NK-92 treated with Interleukin-12 subunit alpha and Interleukin-12 subunit beta, amount 100 ng/mL, for 24 hours (cell line): Measurements from ENCODE around the gene CEP350.

ENCODE experiments used
- DNase-seq: peaks from one replicate; lab custom pipeline; 2025; lab: John Stamatoyannopoulos, UW

CEP350 gene

GRCh38 chr1:180066150-180066549 is 111.5 kb downstream of the CEP350 start:
- DNase-seq, result no peak

GRCh38 chr1:180070286-180070685 is 115.7 kb downstream of the CEP350 start:
- DNase-seq, result no peak

GRCh38 chr1:180071759-180072158 is 117.1 kb downstream of the CEP350 start:
- DNase-seq, result no peak

DNA sequence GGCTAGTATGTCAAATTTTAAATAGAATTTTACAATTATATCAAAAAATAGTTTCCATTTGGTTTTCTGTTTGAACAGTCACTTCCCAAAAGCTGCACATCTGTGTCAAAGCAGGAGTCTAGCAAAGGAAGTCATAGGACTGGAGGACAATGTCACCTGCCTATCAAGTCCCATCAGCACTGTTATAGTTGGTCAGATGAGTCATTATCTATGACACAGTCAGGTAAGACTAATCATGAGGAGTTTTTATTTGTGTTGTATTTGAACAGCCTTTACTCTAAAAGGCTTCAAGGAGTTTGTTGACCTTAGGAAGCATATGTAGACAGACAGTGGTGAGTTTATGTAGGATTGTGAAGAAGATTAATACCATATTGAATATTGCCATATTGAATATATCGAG is 125.8 kb downstream of the CEP350 start:
- DNase-seq, result no peak

DNA sequence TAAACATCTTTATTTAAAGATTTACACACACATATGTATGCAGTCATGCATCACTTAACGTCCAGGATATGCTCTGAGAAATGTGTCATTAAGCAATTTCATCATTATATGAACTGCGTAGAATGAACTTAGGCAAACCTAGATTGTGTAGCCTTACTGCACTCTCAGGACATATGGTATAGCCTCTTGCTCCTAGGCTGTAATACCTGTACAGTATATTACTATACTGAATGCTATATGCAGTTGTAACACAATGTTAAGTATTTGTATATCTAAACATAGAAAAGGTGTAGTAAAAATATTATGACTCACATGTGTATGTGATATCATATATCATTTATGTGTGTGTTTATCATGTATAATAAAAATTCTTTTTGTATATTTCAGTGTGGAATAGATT is 126.9 kb downstream of the CEP350 start:
- no peak for DNase-seq

GRCh38 chr1:180083164-180083563 is 128.6 kb downstream of the CEP350 start:
- no peak for DNase-seq

DNA sequence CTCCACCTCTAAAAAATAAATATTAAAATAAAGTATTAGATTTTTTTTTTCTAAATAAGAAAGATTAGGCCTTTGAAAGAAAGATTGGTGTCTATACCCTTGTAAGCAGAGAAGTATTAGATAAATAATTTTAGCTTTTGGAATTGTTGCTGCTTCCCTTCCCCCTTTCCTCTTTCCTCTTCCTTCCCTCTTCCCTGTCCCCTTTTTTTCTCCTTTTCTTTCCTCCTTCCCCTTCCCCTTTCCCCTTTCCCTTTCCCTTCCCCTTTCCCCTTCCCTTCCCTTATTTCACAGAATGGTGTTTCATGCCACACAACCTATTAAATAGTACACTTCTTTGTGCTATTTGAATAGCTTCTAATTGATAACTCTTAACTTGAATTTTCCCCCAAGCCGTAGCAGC is 130.3 kb downstream of the CEP350 start:
- DNase-seq, result no peak

- no peak for DNase-seq
Observed at GRCh38 chr1:180085331-180085730, 130.7 kb downstream of the CEP350 start.

DNA sequence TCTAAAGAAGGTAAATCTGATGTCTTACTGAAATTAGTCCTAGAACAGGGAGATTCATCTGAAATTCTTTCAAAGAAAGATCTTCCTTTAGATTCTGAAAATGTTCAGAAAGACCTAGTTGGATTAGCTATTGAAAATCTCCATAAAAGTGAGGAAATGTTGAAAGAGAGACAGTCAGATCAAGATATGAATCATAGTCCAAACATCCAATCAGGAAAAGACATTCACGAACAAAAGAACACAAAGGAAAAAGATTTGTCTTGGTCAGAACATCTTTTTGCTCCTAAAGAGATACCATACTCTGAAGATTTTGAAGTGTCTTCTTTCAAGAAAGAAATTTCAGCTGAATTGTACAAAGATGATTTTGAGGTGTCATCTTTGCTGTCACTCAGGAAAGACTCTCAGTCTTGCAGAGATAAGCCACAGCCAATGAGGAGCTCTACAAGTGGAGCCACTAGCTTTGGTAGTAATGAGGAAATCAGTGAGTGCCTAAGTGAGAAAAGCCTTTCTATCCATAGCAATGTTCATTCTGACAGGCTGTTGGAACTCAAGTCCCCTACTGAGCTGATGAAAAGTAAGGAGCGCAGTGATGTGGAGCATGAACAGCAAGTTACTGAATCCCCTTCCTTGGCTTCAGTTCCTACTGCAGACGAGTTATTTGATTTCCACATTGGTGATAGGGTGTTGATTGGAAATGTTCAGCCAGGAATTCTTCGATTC is 138.5 kb downstream of the CEP350 start:
- DNase-seq, result no peak

GRCh38 chr1:180094705-180095295 is 140.2 kb downstream of the CEP350 start:
- DNase-seq, result no peak

DNA sequence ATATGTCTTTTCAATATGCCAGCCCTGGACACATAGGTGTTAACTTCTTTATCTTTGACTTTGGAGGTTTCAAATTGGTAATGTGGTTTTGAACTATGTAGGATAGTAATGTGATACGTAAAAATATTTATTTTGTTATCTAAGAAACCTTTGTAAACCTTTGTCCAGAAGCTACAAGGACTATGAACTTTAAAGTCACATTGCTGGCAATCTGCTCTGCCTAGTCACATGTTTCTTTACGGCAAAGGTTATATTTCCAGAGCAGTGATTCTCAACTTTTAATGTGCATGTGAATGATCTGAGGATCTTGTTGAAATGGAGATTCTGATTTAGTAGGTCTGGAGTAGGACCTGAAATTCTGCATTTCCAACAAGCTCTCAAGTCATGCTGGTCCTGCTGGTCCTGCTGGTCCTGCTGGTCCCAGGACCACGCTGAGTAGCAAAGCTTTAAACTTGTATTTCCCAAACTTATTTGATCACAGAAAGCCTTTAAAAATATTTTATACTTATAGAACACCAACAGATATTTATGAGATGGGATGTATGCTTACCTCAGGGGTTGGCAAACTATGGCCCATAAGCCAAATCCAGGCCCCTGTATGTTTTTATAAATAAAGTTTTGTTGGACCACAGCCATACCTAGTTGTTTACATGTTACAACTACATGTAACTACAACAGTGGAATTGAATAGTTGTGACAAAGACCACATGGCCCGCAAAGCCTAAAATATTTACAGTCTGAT is 142.1 kb downstream of the CEP350 start:
- no peak for DNase-seq

DNA sequence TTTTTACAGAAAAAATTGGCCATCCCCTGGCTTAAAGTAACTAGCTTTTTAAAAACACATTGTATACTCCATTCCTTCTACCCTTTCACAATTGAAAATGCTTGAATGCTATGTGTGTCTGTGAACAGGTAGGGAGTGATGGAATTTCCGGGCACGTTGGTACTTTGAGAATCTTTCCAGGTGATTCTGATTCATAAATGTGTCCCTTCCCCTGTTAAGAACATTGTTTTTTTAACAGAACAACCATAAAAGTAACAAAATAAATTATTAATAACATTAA is 142.7 kb downstream of the CEP350 start:
- no peak for DNase-seq

- DNase-seq, result no peak
Observed at GRCh38 chr1:180101411-180101810, 146.8 kb downstream of the CEP350 start.

DNA sequence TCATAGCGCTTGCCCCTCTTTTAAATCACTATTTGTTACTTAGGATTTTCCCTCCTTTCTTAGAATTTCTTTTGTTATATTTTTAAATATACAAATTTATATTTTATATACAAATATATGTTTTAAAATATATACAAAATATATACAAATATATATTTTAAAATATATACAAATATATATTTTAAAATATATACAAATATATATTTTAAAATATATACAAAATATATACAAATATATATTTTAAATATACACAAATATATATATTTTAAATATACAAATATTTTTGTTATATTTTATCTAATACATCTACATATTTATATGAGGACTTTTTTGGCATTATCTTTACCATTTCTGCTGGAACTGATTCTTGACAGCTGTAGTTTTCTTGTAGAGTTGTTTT is 149.2 kb downstream of the CEP350 start:
- no peak for DNase-seq

DNA sequence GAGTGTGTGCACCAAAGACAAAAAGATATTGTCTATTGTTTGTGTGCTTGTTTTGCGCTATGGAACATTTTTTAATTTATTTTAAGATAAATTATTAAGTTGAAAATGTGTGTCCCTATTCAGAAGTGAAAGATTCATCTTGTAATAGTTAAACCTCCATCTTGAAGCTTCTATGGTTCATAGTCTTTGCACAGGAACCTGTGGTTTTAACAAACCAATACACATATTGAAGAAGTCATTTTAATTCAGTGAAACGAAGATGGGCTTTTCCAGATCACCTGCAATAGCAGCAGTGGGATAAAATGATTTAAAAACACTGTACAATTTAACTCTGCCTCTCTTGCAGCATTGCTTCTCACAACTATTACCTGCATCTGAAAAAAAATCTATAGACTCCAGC is 157.5 kb downstream of the CEP350 start:
- no peak for DNase-seq

DNA sequence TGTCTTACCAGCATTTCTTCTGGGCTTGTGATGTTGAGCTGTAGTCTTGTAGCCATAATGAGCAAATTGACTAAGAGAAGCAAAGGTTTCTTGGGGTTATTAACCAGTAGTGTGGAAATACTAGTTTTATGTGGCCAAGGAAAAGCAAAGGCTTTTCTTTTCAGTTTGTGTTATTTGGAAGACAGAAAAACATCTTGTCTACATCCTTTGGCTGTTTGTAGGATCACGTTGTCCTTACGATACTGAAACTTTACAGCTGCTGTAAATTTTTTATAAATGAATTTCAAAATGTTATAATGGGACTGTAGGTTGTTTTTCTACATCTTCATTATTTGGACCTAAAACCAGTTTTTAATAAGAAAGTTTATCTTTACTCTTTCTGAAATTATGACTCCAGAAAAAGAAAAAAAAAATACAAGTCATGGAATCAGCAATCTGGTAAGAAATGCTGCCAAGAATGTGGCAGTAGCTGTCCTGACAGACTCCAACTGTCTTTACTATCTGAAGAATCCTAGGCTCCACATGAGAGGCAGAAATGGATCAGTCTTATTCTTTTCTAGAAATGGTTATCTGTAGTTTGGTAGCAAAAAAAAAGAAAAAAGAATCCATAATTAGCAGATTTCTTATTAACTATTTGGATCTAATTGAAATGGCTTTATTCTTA is 158.5 kb downstream of the CEP350 start:
- no peak for DNase-seq

- DNase-seq, result no peak
Observed at GRCh38 chr1:180114396-180114945, 159.9 kb downstream of the CEP350 start.

DNA sequence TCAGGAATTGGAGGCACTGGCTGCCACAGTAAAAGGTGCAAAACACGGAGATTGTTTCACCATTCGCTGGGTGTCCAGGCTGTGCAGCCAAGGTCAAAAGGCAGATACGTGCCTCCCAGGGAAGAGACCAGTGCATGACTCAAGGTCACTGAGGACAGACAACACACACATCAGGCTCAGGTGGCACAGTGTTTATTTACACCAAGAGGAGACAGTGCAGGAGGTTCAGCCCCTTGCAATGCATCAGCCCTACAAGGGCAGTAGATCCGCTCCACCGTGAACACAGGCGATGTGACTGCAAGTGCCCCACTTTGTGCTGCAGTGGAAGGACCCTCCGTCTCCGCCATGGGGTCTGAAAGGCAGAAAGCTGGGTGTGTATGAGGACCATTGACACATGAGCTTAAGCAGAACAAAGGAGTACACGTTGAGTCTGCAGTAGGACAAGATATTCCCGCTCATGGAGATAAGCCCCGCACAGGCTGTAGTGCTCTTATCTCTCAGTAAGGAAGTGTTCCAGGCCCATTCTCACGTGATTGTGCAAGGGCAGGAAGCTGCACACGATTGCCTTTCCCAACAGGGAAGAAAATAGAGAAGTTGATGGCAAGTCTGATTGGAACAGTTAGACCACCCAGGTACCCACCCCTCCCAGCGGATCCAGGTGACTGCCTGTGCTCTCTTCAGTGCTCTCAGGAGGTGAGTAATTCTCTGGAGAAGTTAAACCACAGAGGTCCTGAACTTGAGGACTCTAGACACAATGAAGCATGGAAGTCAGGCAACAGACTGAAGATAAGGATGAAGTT is 162.6 kb downstream of the CEP350 start:
- no peak for DNase-seq

DNA sequence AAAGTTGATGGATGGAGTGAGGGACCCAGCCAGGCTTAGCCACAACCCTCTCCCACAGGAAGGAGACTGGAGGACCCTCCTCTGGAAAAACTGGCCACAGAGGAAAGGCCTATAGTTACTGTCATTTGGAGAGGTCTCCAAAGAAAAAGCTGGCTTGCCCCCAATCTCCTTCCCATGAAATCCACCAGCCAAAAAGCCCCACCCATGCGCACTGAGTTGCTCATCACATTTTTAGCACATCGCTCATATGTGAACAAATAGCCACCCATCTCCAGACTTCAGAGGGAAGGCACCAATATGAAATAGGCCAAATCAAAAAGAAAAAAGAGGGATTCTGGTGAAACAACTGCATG is 163.1 kb downstream of the CEP350 start:
- DNase-seq, result no peak

DNA sequence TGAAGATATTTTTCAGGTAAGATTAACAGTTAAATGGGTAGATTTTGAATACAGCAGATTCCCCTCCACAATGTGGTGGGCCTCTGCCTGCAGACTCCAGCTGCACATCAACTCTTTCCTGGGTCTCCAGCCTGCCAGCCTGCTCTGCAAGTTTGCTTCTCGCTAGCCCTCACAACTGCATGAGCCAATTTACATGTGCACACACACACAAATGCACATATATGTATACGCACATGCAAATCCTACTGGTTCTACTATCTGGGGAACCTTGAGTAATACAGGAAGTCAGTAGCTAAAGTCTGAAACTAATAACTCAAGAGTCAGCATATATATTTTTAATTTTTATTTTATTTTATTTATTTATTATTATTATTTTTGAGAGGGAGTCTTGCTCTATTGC is 165.2 kb downstream of the CEP350 start:
- no peak for DNase-seq

GRCh38 chr1:180123463-180123936 is 168.9 kb downstream of the CEP350 start:
- DNase-seq, result no peak

GRCh38 chr1:180130651-180131050 is 176.0 kb downstream of the CEP350 start:
- no peak for DNase-seq
